ENCODE data around the gene SLC39A3.
"Not testable (repeated sequence)": the region's sequence is repeated elsewhere in the genome, so short reads cannot be mapped to it uniquely, and the experiment has no call there.

The SLC39A3 gene

GRCh38 chr19:2721570-2722540 lies 18.0 kb downstream of the SLC39A3 start:
- no peak for DNase-seq

GRCh38 chr19:2720777-2721569 lies 18.8 kb downstream of the SLC39A3 start, which contains the start of gene DIRAS1:
Gene DIRAS1 (minus strand): TSS chr19:2721372. CDS start chr19:2717806, 3,566 bp downstream.
- DNase-seq, result no peak

GRCh38 chr19:2719920-2720776 lies 19.7 kb downstream of the SLC39A3 start:
- no peak for DNase-seq

- DNase-seq, result no peak
These were observed 20.5 kb downstream of the SLC39A3 start for GRCh38 chr19:2719232-2719735.

GRCh38 chr19:2717638-2718541 lies 21.9 kb downstream of the SLC39A3 start:
- no peak for DNase-seq

- DNase-seq, result no peak
These were observed 22.8 kb downstream of the SLC39A3 start for GRCh38 chr19:2716722-2717637.

- no peak for DNase-seq
These were observed 23.6 kb downstream of the SLC39A3 start for GRCh38 chr19:2716275-2716650.

- no peak for DNase-seq
These were observed 24.1 kb downstream of the SLC39A3 start for GRCh38 chr19:2715470-2716274.

- no peak for DNase-seq
These were observed 25.1 kb downstream of the SLC39A3 start for GRCh38 chr19:2714531-2715269.

- DNase-seq, result not testable (repeated sequence)
These were observed 25.7 kb downstream of the SLC39A3 start for GRCh38 chr19:2714102-2714501.

- not testable (repeated sequence) for DNase-seq
These were observed 26.6 kb downstream of the SLC39A3 start for GRCh38 chr19:2713170-2713569.

GRCh38 chr19:2711875-2712205 lies 28.0 kb downstream of the SLC39A3 start:
- DNase-seq, result no peak

GRCh38 chr19:2711172-2711874 lies 28.5 kb downstream of the SLC39A3 start:
- DNase-seq, result no peak

GRCh38 chr19:2706251-2706650 lies 33.6 kb downstream of the SLC39A3 start:
- DNase-seq, result no peak

GRCh38 chr19:2703691-2704216 lies 36.1 kb downstream of the SLC39A3 start:
- DNase-seq, result no peak

- no peak for DNase-seq
These were observed 36.8 kb downstream of the SLC39A3 start for GRCh38 chr19:2703077-2703437.

GRCh38 chr19:2702170-2703076 lies 37.4 kb downstream of the SLC39A3 start, which contains the start of gene GNG7:
Gene GNG7 (minus strand): TSS chr19:2702694. CDS start chr19:2520688, 182,006 bp downstream.
- peak; percentile 93 for DNase-seq
